Activated naive CD4-positive, alpha-beta T cell treated with anti-CD3 and anti-CD28 coated beads, Interleukin-2, amount 10 ng/mL, durations not matched to agents 7 days and 5 days (primary cell): Measurements from ENCODE around the gene EFCAB5.

Source experiments
- CTCF ChIA-PET: fragments of 350-600 bp; sonication (Branson Sonifier 250); formaldehyde crosslinking; loops from one replicate; lab custom pipeline; 2021; ENCODE audit warnings: antibody characterized with exemption; lab: Charles Lee
- DNase-seq: peaks from one replicate; pipeline ENCODE4 v3.0.0-alpha.2; 2020
- H3K27ac Mint-ChIP-seq: one replicate; pipeline ENCODE4 v1.8.0; 2021; ENCODE audit warnings: mild to moderate bottlenecking, moderate library complexity, mixed read lengths
- H3K27me3 Mint-ChIP-seq: one replicate; pipeline ENCODE4 v1.8.0; 2021; ENCODE audit warnings: mild to moderate bottlenecking, mixed read lengths
- H3K36me3 Mint-ChIP-seq: one replicate; pipeline ENCODE4 v1.8.0; 2021; ENCODE audit warnings: mixed read lengths
- H3K4me1 Mint-ChIP-seq: one replicate; pipeline ENCODE4 v1.8.0; 2021; ENCODE audit warnings: mixed read lengths
- H3K4me3 Mint-ChIP-seq: one replicate; pipeline ENCODE4 v1.8.0; 2021; ENCODE audit warnings: mild to moderate bottlenecking, moderate library complexity, mixed read lengths
- H3K9me3 Mint-ChIP-seq: one replicate; pipeline ENCODE4 v1.8.0; 2021; ENCODE audit warnings: mixed read lengths

EFCAB5 gene

DNA sequence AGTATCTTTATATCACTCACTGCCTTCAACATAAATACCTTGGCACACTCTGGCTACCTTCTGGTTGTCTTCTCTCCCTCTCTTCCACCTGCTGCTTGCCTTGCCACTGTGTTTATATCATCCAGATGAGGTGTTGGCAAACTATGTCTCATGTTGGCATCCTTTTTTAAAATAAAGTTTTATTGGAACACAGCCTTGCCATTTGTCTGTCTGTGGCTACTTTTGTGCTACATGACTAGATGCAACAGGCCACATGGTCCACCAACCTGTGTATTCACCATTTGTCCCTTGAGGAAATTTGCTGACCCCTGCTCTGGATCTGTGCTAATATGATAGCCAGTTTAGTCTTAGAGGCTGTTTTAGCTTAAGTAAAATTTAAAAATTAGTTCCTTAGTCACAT, 212.0 kb downstream of the EFCAB5 start:
- H3K4me3 Mint-ChIP-seq: no peak overlapping the region
- no peak for DNase-seq
- H3K4me1 Mint-ChIP-seq: no peaks in the 10 kb centered on the region
- H3K27ac Mint-ChIP-seq: peak overlapping the region; percentile 21
- no peaks in the 10 kb centered on the region for H3K27me3 Mint-ChIP-seq
- no peaks in the 10 kb centered on the region for H3K9me3 Mint-ChIP-seq
- peaks cover 21% of the 10 kb centered on the region for H3K36me3 Mint-ChIP-seq
- CTCF ChIA-PET: no interaction called here

DNA sequence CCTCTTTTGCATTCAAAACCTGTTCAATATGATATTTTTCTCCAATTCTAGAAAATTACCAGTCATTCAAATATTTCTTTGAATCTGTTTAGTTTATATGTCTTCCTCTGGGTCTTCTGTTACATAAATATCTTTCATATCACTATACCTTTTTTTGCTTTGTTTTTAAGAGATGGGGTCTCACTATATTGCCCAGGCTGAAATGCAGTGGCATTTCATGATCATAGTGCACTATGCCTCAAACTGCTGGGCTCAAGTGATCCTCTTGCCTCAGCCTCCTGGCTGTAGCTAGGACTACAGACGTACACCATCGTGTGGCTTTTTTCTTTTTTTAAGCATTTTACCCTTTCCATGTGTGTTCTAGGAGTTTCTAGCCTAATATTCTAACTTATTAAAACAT, 214.0 kb downstream of the EFCAB5 start:
- Mint-ChIP-seq H3K27me3 (no peaks in the 10 kb centered on the region), H3K9me3 (peaks cover 12% of the 10 kb centered on the region), H3K36me3 (peaks cover 38% of the 10 kb centered on the region), H3K4me1 (no peaks in the 10 kb centered on the region), H3K27ac (no peak overlapping the region), H3K4me3 (no peak overlapping the region)
- DNase-seq: no peak
- CTCF ChIA-PET: no interaction called here
